HepG2 (cell line): Measurements from ENCODE around the gene NUP88. TPM values are rescaled to one million over a fixed set of nuclear protein-coding genes. Genes with fewer than 3 reads are reported as not detected.

Experiments used
- ASH2L ChIP-seq: fragments of 300-600, 200-600 bp; sonication (generic); IDR thresholded peaks from 2 replicates; pipeline ENCODE4 v1.7.0; 2017; ENCODE audit warnings: low read depth, mild to moderate bottlenecking, moderate library complexity, mixed read lengths, low read length; ENCODE audit not compliant: insufficient read length
- DPF2 ChIP-seq: sonication (generic); formaldehyde crosslinking; IDR thresholded peaks from 2 replicates; pipeline ENCODE4 v1.4.0; 2020; ENCODE audit warnings: mild to moderate bottlenecking, low read depth, missing genetic modification reagents, borderline replicate concordance
- EED ChIP-seq: sonication (generic); formaldehyde crosslinking; IDR thresholded peaks from 2 replicates; pipeline ENCODE4 v1.5.0; 2020; ENCODE audit warnings: mild to moderate bottlenecking, missing genetic modification reagents
- FIP1L1 ChIP-seq: fragments of 200-400 bp; formaldehyde crosslinking; IDR thresholded peaks from 2 replicates; pipeline ENCODE4 v1.6.1; 2018; ENCODE audit warnings: low read depth, mild to moderate bottlenecking, low read length, moderate library complexity, borderline replicate concordance; ENCODE audit not compliant: insufficient read depth
- GABPA ChIP-seq, 2 experiments: IDR thresholded peaks; 2 replicates each; pipeline ENCODE4 v1.6.1; 2011 to 2016; ENCODE audit warnings: low read depth in 2 of 2, low read length in 1 of 2, missing biosample characterization in 1 of 2, missing genetic modification characterization in 1 of 2
- GABPB1 ChIP-seq: IDR thresholded peaks from 2 replicates; pipeline ENCODE4 v1.6.1; 2016; ENCODE audit warnings: mild to moderate bottlenecking, missing genetic modification reagents, moderate library complexity, missing compliant biosample characterization
- HNRNPUL1 ChIP-seq: fragments of 200-400 bp; formaldehyde crosslinking; IDR thresholded peaks from 2 replicates; pipeline ENCODE4 v1.6.1; 2017; ENCODE audit warnings: low read depth, mild to moderate bottlenecking, low read length, moderate library complexity
- IKZF1 ChIP-seq: fragments of 450-650 bp; IDR thresholded peaks from 2 replicates; pipeline ENCODE4 v1.7.1; 2016
- MIXL1 ChIP-seq: IDR thresholded peaks from 2 replicates; pipeline ENCODE4 v1.6.1; 2016
- MLLT10 ChIP-seq: sonication (generic); formaldehyde crosslinking; IDR thresholded peaks from 2 replicates; pipeline ENCODE4 v1.4.0; 2020; ENCODE audit warnings: missing genetic modification reagents
- NFKB2 ChIP-seq: sonication (generic); formaldehyde crosslinking; IDR thresholded peaks from 2 replicates; pipeline ENCODE4 v1.4.0; 2020; ENCODE audit warnings: missing genetic modification reagents, borderline replicate concordance
- POLR2G ChIP-seq: fragments of 200-400 bp; formaldehyde crosslinking; IDR thresholded peaks from 2 replicates; pipeline ENCODE4 v1.6.1; 2018; ENCODE audit warnings: mild to moderate bottlenecking, low read depth, low read length, moderate library complexity
- RAD21 ChIP-seq: fragments of 450-650 bp; formaldehyde crosslinking; IDR thresholded peaks from 2 replicates; pipeline ENCODE4 v1.5.0; 2020; ENCODE audit warnings: mild to moderate bottlenecking
- SIN3B ChIP-seq: fragments of 150-350 bp; IDR thresholded peaks from 2 replicates; pipeline ENCODE4 v1.6.1; 2014; ENCODE audit warnings: low read length
- SMARCC2 ChIP-seq: fragments of 450-650 bp; IDR thresholded peaks from 2 replicates; pipeline ENCODE4 v1.6.1; 2017; ENCODE audit warnings: antibody characterized with exemption, mild to moderate bottlenecking
- TCF7L2 ChIP-seq: IDR thresholded peaks from 2 replicates; pipeline ENCODE4 v1.6.1; 2011; ENCODE audit warnings: mild to moderate bottlenecking, low read depth, low read length, moderate library complexity
- ZNF232 ChIP-seq: sonication (generic); formaldehyde crosslinking; IDR thresholded peaks from 2 replicates; pipeline ENCODE4 v1.4.0; 2020; ENCODE audit warnings: missing genetic modification reagents, borderline replicate concordance
- ZNF354B ChIP-seq: sonication (generic); formaldehyde crosslinking; IDR thresholded peaks from 2 replicates; pipeline ENCODE4 v1.8.0; 2022; ENCODE audit warnings: mild to moderate bottlenecking, missing genetic modification reagents
- ZNF431 ChIP-seq: sonication (generic); formaldehyde crosslinking; IDR thresholded peaks from 2 replicates; pipeline ENCODE4 v1.9.0; 2022; ENCODE audit warnings: missing genetic modification reagents, low read depth, mild to moderate bottlenecking, borderline replicate concordance
- ZNF503 ChIP-seq: sonication (generic); formaldehyde crosslinking; IDR thresholded peaks from 2 replicates; pipeline ENCODE4 v1.4.0; 2020; ENCODE audit warnings: missing genetic modification reagents
- ZNF678 ChIP-seq: sonication (generic); formaldehyde crosslinking; IDR thresholded peaks from 2 replicates; pipeline ENCODE4 v1.4.0; 2020; ENCODE audit warnings: mild to moderate bottlenecking, missing genetic modification reagents
- ZNF710 ChIP-seq: sonication (generic); formaldehyde crosslinking; IDR thresholded peaks from 2 replicates; pipeline ENCODE4 v1.5.0; 2020; ENCODE audit warnings: mild to moderate bottlenecking, missing genetic modification reagents, borderline replicate concordance
- polyA plus RNA-seq, 8 experiments: library from polyadenylated mRNA; depleted of rRNA in 3 of 8; stranded (reverse) in 7 of 8; unstranded in 1 of 8; fragments of >200 nt; fragmentation: Illumina TruSeq in 4 of 8; extraction: Trizol in 4 of 8; gene quantifications; 2 replicates each; pipeline versions ENCODE4 v1.2.1 to v1.2.3, GENCODE V29; 2011 to 2016; ENCODE audit warnings: low read depth in 4 of 8, missing spikeins in 1 of 8, mixed read lengths in 1 of 8; ENCODE audit not compliant: insufficient read depth in 1 of 8
- total RNA-seq, 5 experiments: library from RNA; depleted of rRNA; stranded (reverse); fragments of >200 nt; fragmentation: Illumina TruSeq; extraction: Trizol; gene quantifications; 2 replicates each; pipeline ENCODE4 v1.2.3, GENCODE V29; 2016; ENCODE audit warnings: low read depth in 1 of 5
- TF ChIP-seq, protein P1 (sequence below): IDR thresholded peaks from 2 replicates; pipeline ENCODE4 v1.6.1; 2016; ENCODE audit warnings: missing compliant biosample characterization, missing genetic modification reagents, borderline replicate concordance
- TF ChIP-seq, protein P2 (sequence below): sonication (generic); formaldehyde crosslinking; IDR thresholded peaks from 2 replicates; pipeline ENCODE4 v1.8.1; 2023; ENCODE audit warnings: missing genetic modification reagents, inconsistent platforms, borderline replicate concordance

NUP88 gene
- total and polyA plus RNA-seq, 2 of the 13 experiments (the other 11 are each of a cell fraction or from before 2014, with no cell fraction given), result 48.2 to 130 TPM

DNA sequence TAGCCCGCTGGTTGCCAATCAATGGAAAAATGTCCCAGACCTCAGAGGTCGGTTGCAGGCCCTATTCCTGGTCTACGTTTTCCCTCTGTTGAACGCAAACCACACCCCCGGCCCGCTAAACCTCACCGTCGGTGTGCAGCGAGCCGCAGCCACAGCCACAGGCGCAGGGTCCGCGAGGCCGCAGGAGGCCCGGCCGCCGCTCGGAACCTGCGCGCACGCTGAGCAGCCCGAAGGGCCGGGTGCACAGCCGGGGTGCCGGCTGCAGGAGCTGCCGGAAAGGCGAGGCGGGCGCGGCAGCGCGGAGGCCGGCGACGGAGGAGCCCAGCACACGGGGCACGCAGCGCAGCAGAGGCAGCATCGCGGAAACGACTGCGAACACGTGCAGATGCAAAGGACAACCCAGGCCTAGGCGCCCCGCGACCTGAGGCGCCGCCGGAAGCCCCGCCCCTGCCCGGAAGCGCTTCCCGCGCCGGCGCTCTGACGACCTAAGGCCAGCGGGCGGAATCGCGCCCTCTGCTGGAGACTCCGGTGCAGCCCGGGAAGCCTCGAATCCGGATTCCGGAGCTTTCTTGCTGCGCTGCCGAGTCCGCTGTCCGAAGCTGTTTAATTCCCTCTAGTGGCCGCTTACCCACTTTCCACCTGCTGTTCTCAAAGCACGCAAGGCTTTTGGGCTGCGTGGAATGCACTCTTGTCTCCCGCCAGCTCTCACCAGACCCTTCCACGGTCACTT lies 19.4 kb upstream of the NUP88 start, which contains the start of gene C1QBP (continued):
- TF ChIP-seq ASH2L (peak; percentile 98), GABPB1 (CRISPR knock-in tag) (peak; percentile 96), EED (CRISPR knock-in tag) (peak; percentile 65; the same call in 1 of the 2 replicates), IKZF1 (no peak), SMARCC2 (no peak), MLLT10 (CRISPR knock-in tag) (no peak), ZNF678 (CRISPR knock-in tag) (peak; percentile 91; the same call in 1 of the 2 replicates), TCF7L2 (no peak), POLR2G (peak; percentile 90), MIXL1 (CRISPR knock-in tag) (no peak), ZNF354B (CRISPR knock-in tag) (peak; percentile 66; the same call in 1 of the 2 replicates), DPF2 (CRISPR knock-in tag) (no peak), ZNF232 (CRISPR knock-in tag) (peak; percentile 93), HNRNPUL1 (no peak), ZNF503 (CRISPR knock-in tag) (peak; percentile 79; the same call in 1 of the 2 replicates), ZNF710 (peak; percentile 63; the same call in 1 of the 2 replicates), ZNF431 (CRISPR knock-in tag) (no peak; the same call in 1 of the 2 replicates), NFKB2 (peak; percentile 95; the same call in 1 of the 2 replicates), FIP1L1 (no peak), RAD21 (peak; percentile 94), GABPA (IDR thresholded peaks at IDR 0.05; ENCODE audit: low read depth, low read length) (peak; percentile 84), GABPA (CRISPR knock-in tag; IDR thresholded peaks at IDR 0.05; ENCODE audit: low read depth) (peak; percentile 88), SIN3B (no peak)
- TF ChIP-seq, protein P1, sequence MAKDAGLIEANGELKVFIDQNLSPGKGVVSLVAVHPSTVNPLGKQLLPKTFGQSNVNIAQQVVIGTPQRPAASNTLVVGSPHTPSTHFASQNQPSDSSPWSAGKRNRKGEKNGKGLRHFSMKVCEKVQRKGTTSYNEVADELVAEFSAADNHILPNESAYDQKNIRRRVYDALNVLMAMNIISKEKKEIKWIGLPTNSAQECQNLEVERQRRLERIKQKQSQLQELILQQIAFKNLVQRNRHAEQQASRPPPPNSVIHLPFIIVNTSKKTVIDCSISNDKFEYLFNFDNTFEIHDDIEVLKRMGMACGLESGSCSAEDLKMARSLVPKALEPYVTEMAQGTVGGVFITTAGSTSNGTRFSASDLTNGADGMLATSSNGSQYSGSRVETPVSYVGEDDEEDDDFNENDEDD (CRISPR knock-in tag), result peak; percentile 84; the same call in 1 of the 2 replicates
- TF ChIP-seq, protein P2, sequence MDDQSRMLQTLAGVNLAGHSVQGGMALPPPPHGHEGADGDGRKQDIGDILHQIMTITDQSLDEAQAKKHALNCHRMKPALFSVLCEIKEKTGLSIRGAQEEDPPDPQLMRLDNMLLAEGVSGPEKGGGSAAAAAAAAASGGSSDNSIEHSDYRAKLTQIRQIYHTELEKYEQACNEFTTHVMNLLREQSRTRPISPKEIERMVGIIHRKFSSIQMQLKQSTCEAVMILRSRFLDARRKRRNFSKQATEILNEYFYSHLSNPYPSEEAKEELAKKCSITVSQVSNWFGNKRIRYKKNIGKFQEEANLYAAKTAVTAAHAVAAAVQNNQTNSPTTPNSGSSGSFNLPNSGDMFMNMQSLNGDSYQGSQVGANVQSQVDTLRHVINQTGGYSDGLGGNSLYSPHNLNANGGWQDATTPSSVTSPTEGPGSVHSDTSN (CRISPR knock-in tag), result 0 out of 2 replicates have a peak, but pooled peaks have one; percentile 68
